Fibroblast of gingiva (primary cell): ENCODE measurements around the gene DIO1.
A peak's percentile ranks its signal among the peaks of the same experiment; 100 is the strongest.

ENCODE experiments used
- DNase-seq: peaks from one replicate; pipeline ENCODE4 v3.0.0-alpha.2; 2011; ENCODE audit warnings: low read depth

The DIO1 gene

GRCh38 chr1:53942127-53942957, 48.4 kb downstream of the DIO1 start:
- no peak for DNase-seq

GRCh38 chr1:53943090-53943489, 49.1 kb downstream of the DIO1 start:
- DNase-seq = no peak

- DNase-seq = no peak
Observed at GRCh38 chr1:53943490-53944043, 49.6 kb downstream of the DIO1 start.

GRCh38 chr1:53944469-53945182, 50.6 kb downstream of the DIO1 start:
- DNase-seq = no peak

GRCh38 chr1:53945183-53945432, 51.1 kb downstream of the DIO1 start:
- DNase-seq = no peak

GRCh38 chr1:53945433-53946251, 51.7 kb downstream of the DIO1 start, which contains the start of gene IFT25:
Gene IFT25 (minus strand): TSS chr1:53945699. CDS start chr1:53940082, 5,617 bp downstream.
- peak; percentile 97 for DNase-seq

- DNase-seq = no peak
Observed at GRCh38 chr1:53946252-53947171, 52.5 kb downstream of the DIO1 start, which contains the start of gene LRRC42. Gene LRRC42 (plus strand): TSS chr1:53946350. CDS start chr1:53952000, 5,650 bp downstream.

GRCh38 chr1:53947172-53947907, 53.4 kb downstream of the DIO1 start:
- no peak for DNase-seq

- DNase-seq = peak; percentile 40
Observed at GRCh38 chr1:53948291-53948690, 54.3 kb downstream of the DIO1 start.

GRCh38 chr1:53949023-53949990, 55.3 kb downstream of the DIO1 start:
- peak; percentile 29 for DNase-seq

- DNase-seq = no peak
Observed at GRCh38 chr1:53951697-53952096, 57.7 kb downstream of the DIO1 start.

- no peak for DNase-seq
Observed at GRCh38 chr1:53954128-53954527, 60.1 kb downstream of the DIO1 start.

- peak; percentile 19 for DNase-seq
Observed at GRCh38 chr1:53956308-53957168, 62.6 kb downstream of the DIO1 start.

- DNase-seq = no peak
Observed at GRCh38 chr1:53957194-53957818, 63.3 kb downstream of the DIO1 start.

GRCh38 chr1:53959664-53960250, 65.8 kb downstream of the DIO1 start:
- no peak for DNase-seq
